Neural cell (in vitro differentiated cells): ENCODE data around the gene SPIN1. TPM values are rescaled to one million over a fixed set of nuclear protein-coding genes. Genes with fewer than 3 reads are reported as not detected.

ENCODE experiments used
- H2AFZ ChIP-seq: fragments of 200-600, 300-800 bp; sonication (generic), shearing (Covaris generic); 2 replicates; pipeline ENCODE4 v1.6.0; 2014; ENCODE audit warnings: low read depth, mild to moderate bottlenecking, antibody characterized with exemption, low read length, moderate library complexity
- H3F3A ChIP-seq: fragments of 200-600 bp; shearing (Covaris generic); 2 replicates; pipeline ENCODE4 v1.6.1; 2016; ENCODE audit warnings: mild to moderate bottlenecking, moderate library complexity, mixed read lengths, antibody characterized with exemption, low read length; ENCODE audit not compliant: insufficient read depth, poor library complexity, severe bottlenecking
- H3K27ac ChIP-seq: fragments of 200-600, 300-800 bp; sonication (generic), shearing (Covaris generic); 2 replicates; pipeline ENCODE4 v1.5.1; 2014; ENCODE audit warnings: mild to moderate bottlenecking, low read length, moderate library complexity
- H3K27me3 ChIP-seq: fragments of 300-800, 200-600 bp; sonication (generic), shearing (Covaris generic); 2 replicates; pipeline ENCODE4 v1.6.0; 2014; ENCODE audit warnings: mild to moderate bottlenecking, low read depth, low read length, moderate library complexity; ENCODE audit not compliant: insufficient read depth
- H3K36me3 ChIP-seq: fragments of 300-800, 200-600 bp; sonication (generic), shearing (Covaris generic); 2 replicates; pipeline ENCODE4 v1.5.1; 2014; ENCODE audit warnings: mild to moderate bottlenecking, antibody characterized with exemption, low read length, moderate library complexity; ENCODE audit not compliant: insufficient read depth
- H3K4me2 ChIP-seq: fragments of 300-800, 200-600 bp; sonication (generic), shearing (Covaris generic); 2 replicates; pipeline ENCODE4 v1.6.0; 2014; ENCODE audit warnings: mild to moderate bottlenecking, low read length
- H3K4me3 ChIP-seq: fragments of 300-800, 200-600 bp; sonication (generic), shearing (Covaris generic); 2 replicates; pipeline ENCODE4 v1.5.1; 2014; ENCODE audit warnings: mild to moderate bottlenecking, low read length, moderate library complexity
- H3K79me2 ChIP-seq: fragments of 200-600 bp; shearing (Covaris generic); replicated peaks from 2 replicates; pipeline ENCODE4 v1.6.0; 2014; ENCODE audit warnings: mild to moderate bottlenecking, low read length, moderate library complexity; ENCODE audit not compliant: insufficient read depth
- H3K9ac ChIP-seq: fragments of 300-800, 200-600 bp; sonication (generic), shearing (Covaris generic); 2 replicates; pipeline ENCODE4 v1.6.1; 2016; ENCODE audit warnings: mild to moderate bottlenecking, low read length, mixed read lengths
- H3K9me2 ChIP-seq: fragments of 200-600 bp; shearing (Covaris generic); 2 replicates; pipeline ENCODE4 v1.6.1; 2016; ENCODE audit warnings: mild to moderate bottlenecking, low read length, mixed read lengths; ENCODE audit not compliant: insufficient read depth
- H3K9me3 ChIP-seq: fragments of 200-600, 300-800 bp; sonication (generic), shearing (Covaris generic); 2 replicates; pipeline ENCODE4 v1.6.1; 2016; ENCODE audit warnings: mild to moderate bottlenecking, mixed run types, low read length, moderate library complexity, mixed read lengths
- H4K20me1 ChIP-seq: fragments of 200-600 bp; shearing (Covaris generic); 2 replicates; pipeline ENCODE4 v1.6.1; 2016; ENCODE audit warnings: mild to moderate bottlenecking, mixed run types; ENCODE audit not compliant: insufficient read depth
- EP300 ChIP-seq: fragments of 450-650 bp; conservative IDR thresholded peaks from 2 replicates; pipeline ENCODE4 v1.6.1; 2014; ENCODE audit warnings: antibody characterized with exemption, mild to moderate bottlenecking, moderate library complexity; ENCODE audit not compliant: poor library complexity, severe bottlenecking
- EZH2 ChIP-seq: fragments of 200-600, 300-800 bp; shearing (Covaris generic), sonication (generic); IDR thresholded peaks from 2 replicates; pipeline ENCODE4 v1.6.1; 2014; ENCODE audit warnings: antibody characterized with exemption, low read length, borderline replicate concordance, mild to moderate bottlenecking; ENCODE audit not compliant: insufficient read depth, poor library complexity, severe bottlenecking
- MXI1 ChIP-seq: fragments of 450-650 bp; conservative IDR thresholded peaks from 2 replicates; pipeline ENCODE4 v1.6.1; 2014; ENCODE audit warnings: antibody characterized with exemption, mild to moderate bottlenecking; ENCODE audit not compliant: poor library complexity, severe bottlenecking
- POLR2AphosphoS5 ChIP-seq: IDR thresholded peaks from 2 replicates; pipeline ENCODE4 v1.6.1; 2012
- RAD21 ChIP-seq: fragments of 450-650 bp; conservative IDR thresholded peaks from 2 replicates; pipeline ENCODE4 v1.6.1; 2014; ENCODE audit warnings: antibody characterized with exemption, mild to moderate bottlenecking, moderate library complexity
- SMC3 ChIP-seq: fragments of 450-650 bp; conservative IDR thresholded peaks from 2 replicates; pipeline ENCODE4 v1.6.1; 2014; ENCODE audit warnings: antibody characterized with exemption, mild to moderate bottlenecking, moderate library complexity; ENCODE audit not compliant: poor library complexity
- TAF1 ChIP-seq: IDR thresholded peaks from 2 replicates; pipeline ENCODE4 v1.6.1; 2012; ENCODE audit warnings: low read depth
- polyA plus RNA-seq: library from polyadenylated mRNA; depleted of rRNA; stranded (reverse); fragments of >200 nt; gene quantifications from 2 replicates; pipeline ENCODE4 v1.2.3, GENCODE V29; 2014
- TF ChIP-seq, protein P1 (sequence below): IDR thresholded peaks from 2 replicates; pipeline ENCODE4 v1.6.1; 2012; ENCODE audit warnings: borderline replicate concordance
- TF ChIP-seq, protein P2 (sequence below): fragments of 450-650 bp; IDR thresholded peaks from 2 replicates; pipeline ENCODE4 v1.5.1; 2014; ENCODE audit warnings: antibody characterized with exemption, mild to moderate bottlenecking, moderate library complexity; ENCODE audit not compliant: poor library complexity, severe bottlenecking

SPIN1 gene
- polyA plus RNA-seq, 1 donor from 2014 or later = 282 TPM

DNA sequence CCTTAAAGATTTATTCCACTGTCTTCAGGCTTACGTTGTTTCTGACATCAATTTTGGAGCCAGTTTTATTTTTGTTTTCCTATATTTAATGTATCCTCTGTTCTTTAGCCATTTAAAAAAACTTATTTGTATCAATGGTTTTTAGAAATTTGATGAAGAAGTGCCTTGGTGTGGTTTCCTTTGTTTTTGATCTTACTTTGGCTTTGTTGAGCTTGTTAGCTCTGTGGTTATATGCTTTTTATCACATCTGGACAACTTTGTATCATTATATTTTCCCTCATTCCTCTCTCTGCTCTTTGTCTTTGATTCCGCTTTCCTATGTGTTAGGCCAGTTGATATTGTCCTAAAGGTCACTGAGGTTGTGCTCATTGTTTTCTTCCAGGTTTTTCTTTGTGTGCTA, 58.5 kb downstream of the SPIN1 start:
- Histone ChIP-seq H2AFZ (no peak overlapping the region), H3K27ac (no peak overlapping the region), H3F3A (no peaks in the 10 kb centered on the region), H3K36me3 (peaks cover 7% of the 10 kb centered on the region), H3K4me3 (no peak overlapping the region), H3K9me3 (no peaks in the 10 kb centered on the region), H3K4me2 (no peak overlapping the region), H3K9me2 (no peaks in the 10 kb centered on the region), H3K9ac (no peak overlapping the region), H3K79me2 (peaks cover 46% of the 10 kb centered on the region), H3K27me3 (no peaks in the 10 kb centered on the region), H4K20me1 (no peaks in the 10 kb centered on the region)
- no peak for TF ChIP-seq TAF1
- no peak for TF ChIP-seq EP300
- no peak for TF ChIP-seq EZH2
- no peak for TF ChIP-seq MXI1
- TF ChIP-seq, protein P1, sequence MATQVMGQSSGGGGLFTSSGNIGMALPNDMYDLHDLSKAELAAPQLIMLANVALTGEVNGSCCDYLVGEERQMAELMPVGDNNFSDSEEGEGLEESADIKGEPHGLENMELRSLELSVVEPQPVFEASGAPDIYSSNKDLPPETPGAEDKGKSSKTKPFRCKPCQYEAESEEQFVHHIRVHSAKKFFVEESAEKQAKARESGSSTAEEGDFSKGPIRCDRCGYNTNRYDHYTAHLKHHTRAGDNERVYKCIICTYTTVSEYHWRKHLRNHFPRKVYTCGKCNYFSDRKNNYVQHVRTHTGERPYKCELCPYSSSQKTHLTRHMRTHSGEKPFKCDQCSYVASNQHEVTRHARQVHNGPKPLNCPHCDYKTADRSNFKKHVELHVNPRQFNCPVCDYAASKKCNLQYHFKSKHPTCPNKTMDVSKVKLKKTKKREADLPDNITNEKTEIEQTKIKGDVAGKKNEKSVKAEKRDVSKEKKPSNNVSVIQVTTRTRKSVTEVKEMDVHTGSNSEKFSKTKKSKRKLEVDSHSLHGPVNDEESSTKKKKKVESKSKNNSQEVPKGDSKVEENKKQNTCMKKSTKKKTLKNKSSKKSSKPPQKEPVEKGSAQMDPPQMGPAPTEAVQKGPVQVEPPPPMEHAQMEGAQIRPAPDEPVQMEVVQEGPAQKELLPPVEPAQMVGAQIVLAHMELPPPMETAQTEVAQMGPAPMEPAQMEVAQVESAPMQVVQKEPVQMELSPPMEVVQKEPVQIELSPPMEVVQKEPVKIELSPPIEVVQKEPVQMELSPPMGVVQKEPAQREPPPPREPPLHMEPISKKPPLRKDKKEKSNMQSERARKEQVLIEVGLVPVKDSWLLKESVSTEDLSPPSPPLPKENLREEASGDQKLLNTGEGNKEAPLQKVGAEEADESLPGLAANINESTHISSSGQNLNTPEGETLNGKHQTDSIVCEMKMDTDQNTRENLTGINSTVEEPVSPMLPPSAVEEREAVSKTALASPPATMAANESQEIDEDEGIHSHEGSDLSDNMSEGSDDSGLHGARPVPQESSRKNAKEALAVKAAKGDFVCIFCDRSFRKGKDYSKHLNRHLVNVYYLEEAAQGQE = no peak
- no peak for TF ChIP-seq RAD21
- TF ChIP-seq SMC3 = no peak
- TF ChIP-seq POLR2AphosphoS5 = no peak
- TF ChIP-seq, protein P2, sequence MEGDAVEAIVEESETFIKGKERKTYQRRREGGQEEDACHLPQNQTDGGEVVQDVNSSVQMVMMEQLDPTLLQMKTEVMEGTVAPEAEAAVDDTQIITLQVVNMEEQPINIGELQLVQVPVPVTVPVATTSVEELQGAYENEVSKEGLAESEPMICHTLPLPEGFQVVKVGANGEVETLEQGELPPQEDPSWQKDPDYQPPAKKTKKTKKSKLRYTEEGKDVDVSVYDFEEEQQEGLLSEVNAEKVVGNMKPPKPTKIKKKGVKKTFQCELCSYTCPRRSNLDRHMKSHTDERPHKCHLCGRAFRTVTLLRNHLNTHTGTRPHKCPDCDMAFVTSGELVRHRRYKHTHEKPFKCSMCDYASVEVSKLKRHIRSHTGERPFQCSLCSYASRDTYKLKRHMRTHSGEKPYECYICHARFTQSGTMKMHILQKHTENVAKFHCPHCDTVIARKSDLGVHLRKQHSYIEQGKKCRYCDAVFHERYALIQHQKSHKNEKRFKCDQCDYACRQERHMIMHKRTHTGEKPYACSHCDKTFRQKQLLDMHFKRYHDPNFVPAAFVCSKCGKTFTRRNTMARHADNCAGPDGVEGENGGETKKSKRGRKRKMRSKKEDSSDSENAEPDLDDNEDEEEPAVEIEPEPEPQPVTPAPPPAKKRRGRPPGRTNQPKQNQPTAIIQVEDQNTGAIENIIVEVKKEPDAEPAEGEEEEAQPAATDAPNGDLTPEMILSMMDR = no peak

DNA sequence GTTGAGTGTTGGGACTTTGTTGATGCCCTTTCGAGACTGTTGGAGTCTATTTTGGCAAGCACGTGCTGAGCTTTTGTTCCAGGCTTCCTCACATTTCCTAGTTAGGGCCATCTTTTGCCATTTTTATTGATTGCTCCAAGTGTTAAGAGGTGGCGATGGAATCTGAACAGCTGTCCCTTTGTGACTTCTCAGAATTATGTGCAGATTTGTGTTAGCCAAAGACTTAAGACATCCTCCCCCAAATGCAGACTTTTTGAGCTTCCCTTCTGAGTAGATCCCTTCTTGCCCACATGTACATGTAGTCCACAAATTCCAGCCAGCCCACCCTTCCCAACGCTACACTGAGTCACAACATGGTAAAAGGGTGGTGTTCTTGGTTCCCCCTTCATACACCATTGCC, 59.2 kb downstream of the SPIN1 start:
- Histone ChIP-seq H3K9me2 (no peaks in the 10 kb centered on the region), H3K27ac (no peak overlapping the region), H3K4me2 (no peak overlapping the region), H3K27me3 (no peaks in the 10 kb centered on the region), H3K36me3 (peaks cover 10% of the 10 kb centered on the region), H3F3A (no peaks in the 10 kb centered on the region), H2AFZ (no peak overlapping the region), H3K79me2 (peaks cover 46% of the 10 kb centered on the region), H3K4me3 (no peak overlapping the region), H3K9ac (no peak overlapping the region), H4K20me1 (no peaks in the 10 kb centered on the region), H3K9me3 (no peaks in the 10 kb centered on the region)
- TF ChIP-seq TAF1 (no peak), EZH2 (no peak), RAD21 (no peak), SMC3 (no peak), MXI1 (no peak), EP300 (no peak), POLR2AphosphoS5 (no peak)
- TF ChIP-seq, protein P2 = no peak
- TF ChIP-seq, protein P1 = no peak
